ENCODE data around the gene SCLT1.

DNA sequence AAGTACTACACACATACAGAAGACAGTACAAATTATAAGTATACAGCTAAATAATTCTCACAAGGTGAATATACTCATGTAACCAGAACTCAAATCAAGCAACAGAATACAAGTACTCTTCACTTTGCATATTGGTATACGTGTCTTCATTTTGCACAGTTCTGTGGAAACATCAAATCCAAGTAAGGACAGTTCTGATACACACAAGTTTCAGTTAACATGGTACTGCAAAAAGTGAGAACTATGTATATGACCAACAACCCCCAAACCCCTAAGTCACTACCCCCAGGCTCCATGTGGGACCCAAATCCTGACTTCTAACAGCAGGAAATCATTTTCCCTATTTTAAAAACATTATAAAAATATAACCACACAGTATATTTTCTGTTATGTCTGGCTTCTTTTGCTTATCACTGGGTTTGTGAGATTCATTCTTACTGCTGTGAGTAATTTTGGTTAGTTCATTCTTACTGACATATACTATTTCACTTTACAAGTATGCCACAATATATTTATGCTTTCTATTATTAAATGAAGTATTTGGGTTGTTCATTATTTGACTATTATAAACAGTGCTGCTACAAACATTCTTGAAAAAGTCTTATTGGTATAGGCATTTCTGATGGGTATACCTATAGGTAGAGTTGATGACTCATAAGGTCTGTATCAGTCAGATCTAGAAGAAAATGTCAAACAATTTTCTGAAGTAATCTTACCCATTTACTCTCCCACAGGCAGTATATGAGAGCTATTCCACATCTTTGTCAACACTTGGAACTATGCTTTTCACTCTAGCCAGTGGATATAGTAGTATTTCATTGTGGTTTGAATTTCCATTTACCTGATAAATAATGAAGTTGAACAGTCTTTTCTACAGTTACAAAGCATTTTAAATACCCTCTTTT, 47.0 kb downstream of the SCLT1 start:
- TF ChIP-seq GTF2I (CRISPR knock-in tag; conservative IDR thresholded peaks at IDR 0.05): no peak
- TF ChIP-seq, protein P1, sequence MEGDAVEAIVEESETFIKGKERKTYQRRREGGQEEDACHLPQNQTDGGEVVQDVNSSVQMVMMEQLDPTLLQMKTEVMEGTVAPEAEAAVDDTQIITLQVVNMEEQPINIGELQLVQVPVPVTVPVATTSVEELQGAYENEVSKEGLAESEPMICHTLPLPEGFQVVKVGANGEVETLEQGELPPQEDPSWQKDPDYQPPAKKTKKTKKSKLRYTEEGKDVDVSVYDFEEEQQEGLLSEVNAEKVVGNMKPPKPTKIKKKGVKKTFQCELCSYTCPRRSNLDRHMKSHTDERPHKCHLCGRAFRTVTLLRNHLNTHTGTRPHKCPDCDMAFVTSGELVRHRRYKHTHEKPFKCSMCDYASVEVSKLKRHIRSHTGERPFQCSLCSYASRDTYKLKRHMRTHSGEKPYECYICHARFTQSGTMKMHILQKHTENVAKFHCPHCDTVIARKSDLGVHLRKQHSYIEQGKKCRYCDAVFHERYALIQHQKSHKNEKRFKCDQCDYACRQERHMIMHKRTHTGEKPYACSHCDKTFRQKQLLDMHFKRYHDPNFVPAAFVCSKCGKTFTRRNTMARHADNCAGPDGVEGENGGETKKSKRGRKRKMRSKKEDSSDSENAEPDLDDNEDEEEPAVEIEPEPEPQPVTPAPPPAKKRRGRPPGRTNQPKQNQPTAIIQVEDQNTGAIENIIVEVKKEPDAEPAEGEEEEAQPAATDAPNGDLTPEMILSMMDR (IDR thresholded peaks at IDR 0.05): no peak
- no peak for TF ChIP-seq NR3C1 (CRISPR knock-in tag; conservative IDR thresholded peaks at IDR 0.05; ENCODE audit: low read depth)
- TF ChIP-seq, protein P2, sequence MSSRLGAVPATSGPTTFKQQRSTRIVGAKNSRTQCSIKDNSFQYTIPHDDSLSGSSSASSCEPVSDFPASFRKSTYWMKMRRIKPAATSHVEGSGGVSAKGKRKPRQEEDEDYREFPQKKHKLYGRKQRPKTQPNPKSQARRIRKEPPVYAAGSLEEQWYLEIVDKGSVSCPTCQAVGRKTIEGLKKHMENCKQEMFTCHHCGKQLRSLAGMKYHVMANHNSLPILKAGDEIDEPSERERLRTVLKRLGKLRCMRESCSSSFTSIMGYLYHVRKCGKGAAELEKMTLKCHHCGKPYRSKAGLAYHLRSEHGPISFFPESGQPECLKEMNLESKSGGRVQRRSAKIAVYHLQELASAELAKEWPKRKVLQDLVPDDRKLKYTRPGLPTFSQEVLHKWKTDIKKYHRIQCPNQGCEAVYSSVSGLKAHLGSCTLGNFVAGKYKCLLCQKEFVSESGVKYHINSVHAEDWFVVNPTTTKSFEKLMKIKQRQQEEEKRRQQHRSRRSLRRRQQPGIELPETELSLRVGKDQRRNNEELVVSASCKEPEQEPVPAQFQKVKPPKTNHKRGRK (CRISPR knock-in tag; IDR thresholded peaks at IDR 0.05; ENCODE audit: borderline replicate concordance): no peak
- TF ChIP-seq ZNF219 (CRISPR knock-in tag; IDR thresholded peaks at IDR 0.05; ENCODE audit: borderline replicate concordance): no peak
- TF ChIP-seq, protein P3, sequence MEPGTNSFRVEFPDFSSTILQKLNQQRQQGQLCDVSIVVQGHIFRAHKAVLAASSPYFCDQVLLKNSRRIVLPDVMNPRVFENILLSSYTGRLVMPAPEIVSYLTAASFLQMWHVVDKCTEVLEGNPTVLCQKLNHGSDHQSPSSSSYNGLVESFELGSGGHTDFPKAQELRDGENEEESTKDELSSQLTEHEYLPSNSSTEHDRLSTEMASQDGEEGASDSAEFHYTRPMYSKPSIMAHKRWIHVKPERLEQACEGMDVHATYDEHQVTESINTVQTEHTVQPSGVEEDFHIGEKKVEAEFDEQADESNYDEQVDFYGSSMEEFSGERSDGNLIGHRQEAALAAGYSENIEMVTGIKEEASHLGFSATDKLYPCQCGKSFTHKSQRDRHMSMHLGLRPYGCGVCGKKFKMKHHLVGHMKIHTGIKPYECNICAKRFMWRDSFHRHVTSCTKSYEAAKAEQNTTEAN (CRISPR knock-in tag; IDR thresholded peaks at IDR 0.05): no peak
- no peak for TF ChIP-seq MXD4 (CRISPR knock-in tag; IDR thresholded peaks at IDR 0.05; ENCODE audit: borderline replicate concordance)
- no peak for TF ChIP-seq IRF2 (CRISPR knock-in tag; IDR thresholded peaks at IDR 0.05; ENCODE audit: borderline replicate concordance, low read depth)
- no peak for TF ChIP-seq CREM (CRISPR knock-in tag; IDR thresholded peaks at IDR 0.05)
- no peak for TF ChIP-seq SOX15 (CRISPR knock-in tag; IDR thresholded peaks at IDR 0.05)
- TF ChIP-seq, protein P4, sequence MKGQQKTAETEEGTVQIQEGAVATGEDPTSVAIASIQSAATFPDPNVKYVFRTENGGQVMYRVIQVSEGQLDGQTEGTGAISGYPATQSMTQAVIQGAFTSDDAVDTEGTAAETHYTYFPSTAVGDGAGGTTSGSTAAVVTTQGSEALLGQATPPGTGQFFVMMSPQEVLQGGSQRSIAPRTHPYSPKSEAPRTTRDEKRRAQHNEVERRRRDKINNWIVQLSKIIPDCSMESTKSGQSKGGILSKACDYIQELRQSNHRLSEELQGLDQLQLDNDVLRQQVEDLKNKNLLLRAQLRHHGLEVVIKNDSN (CRISPR knock-in tag; IDR thresholded peaks at IDR 0.05): no peak
- TF ChIP-seq ZNF671 (CRISPR knock-in tag; IDR thresholded peaks at IDR 0.05): no peak

Data from WTC11 (cell line).